NCI-H524 (cell line): ENCODE results near the gene RASEF.

ENCODE experiments used
- DNase-seq, 2 experiments: peaks; one replicate each; lab custom pipeline; 2025; lab: John Stamatoyannopoulos, UW

The RASEF gene

DNA sequence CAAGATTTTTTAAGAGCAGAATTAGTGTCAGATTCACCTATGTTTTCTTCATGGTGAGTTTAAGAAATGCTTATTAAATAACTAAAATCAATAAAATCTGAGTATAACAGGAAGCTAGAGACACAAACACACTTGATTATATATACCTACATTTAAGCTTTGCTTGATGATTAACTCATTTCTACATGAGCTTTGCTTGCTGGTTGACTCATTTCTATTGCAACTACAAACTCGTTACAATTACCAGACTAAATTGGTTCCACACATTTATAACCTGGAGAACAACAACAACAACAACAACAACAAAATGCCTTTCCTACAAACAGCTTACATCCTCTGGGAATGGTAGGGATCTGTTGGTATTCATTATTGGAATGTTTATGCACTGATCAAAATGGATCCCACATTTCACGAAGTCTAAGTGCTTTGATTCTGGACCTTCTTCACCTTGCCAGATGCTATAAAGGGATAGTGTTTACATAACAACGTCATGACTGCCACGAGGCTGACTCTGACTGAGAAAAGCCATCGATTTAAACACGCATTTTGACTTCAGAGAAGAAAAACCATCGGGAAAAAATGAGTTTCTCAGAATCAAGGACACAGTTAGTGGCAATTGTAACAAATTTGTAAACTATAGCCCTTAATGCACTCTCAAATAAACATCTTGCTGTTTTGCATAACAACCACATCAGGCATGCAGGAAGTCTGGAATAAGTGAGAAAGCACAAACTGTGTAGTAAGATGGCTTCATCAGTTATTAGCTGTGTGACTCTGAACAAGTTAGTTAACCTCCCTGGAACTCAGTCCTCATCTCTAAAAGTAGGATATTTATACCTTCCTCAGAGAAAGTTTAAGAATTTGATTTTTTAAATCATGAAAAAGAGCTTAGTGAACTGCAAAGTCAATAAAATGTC lies 49.8 kb downstream of the RASEF start:
- no peak for DNase-seq

GRCh38 chr9:83012168-83012921 lies 50.6 kb downstream of the RASEF start:
- no peak for DNase-seq

DNA sequence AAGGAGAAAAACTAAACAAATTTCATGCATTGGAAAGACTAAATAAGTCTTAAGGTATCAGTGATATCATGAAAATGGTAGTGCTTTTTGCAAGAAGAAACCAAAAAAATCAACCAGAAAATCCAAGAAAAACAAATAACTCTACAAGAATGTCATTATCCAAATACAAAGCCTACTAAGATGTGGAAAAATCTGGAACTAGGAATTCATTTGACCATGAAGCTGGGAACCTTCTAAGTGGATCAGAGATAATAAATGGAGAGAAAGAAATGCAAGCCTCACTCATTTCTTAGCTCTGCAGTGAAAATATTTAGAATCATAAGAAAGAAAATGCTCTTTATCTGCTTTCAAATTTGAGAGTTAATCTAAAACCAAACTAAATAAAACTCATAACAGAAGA lies 51.3 kb downstream of the RASEF start:
- DNase-seq = no peak

DNA sequence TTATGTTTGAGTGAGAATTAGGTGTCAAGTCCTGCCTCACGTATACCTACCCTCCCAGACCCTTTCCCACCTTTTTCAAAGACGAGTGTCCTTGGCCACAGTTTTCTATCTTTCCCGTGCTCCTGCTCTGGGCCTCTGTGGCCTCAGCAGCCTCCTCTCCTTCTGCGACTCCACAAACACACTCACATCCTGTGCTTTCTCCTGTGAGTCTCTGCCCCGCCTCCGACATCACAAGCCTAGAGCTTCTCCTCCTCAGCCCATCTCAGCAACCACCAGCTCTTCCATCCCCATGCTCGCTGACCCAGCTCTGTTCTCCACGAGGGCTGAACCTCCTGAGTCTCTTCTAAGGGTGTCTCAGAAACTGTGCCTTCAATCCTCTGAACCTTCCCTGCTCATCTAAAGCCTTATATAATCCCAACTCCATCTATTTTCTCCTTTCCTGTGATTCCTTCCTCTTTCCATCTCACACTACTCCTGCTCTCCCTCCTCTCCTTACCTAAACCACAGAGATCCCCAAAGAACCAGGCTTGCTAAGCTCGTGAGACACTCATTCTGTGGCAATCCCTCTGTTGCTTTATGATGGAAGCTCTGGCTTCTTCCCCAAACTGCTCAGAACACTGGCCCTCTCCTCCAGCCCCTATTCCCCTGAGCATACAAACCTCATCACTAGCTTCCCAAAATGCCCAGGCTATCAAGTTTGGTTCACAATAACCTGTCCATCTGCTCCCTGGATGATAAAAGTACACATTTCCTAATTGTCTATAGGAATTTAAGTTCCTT lies 55.2 kb downstream of the RASEF start:
- DNase-seq = no peak

- DNase-seq = no peak
These were observed 56.6 kb downstream of the RASEF start for GRCh38 chr9:83006378-83006777.

- no peak for DNase-seq
These were observed 57.0 kb downstream of the RASEF start for GRCh38 chr9:83005963-83006362.

GRCh38 chr9:83005361-83005760 lies 57.6 kb downstream of the RASEF start:
- no peak for DNase-seq

DNA sequence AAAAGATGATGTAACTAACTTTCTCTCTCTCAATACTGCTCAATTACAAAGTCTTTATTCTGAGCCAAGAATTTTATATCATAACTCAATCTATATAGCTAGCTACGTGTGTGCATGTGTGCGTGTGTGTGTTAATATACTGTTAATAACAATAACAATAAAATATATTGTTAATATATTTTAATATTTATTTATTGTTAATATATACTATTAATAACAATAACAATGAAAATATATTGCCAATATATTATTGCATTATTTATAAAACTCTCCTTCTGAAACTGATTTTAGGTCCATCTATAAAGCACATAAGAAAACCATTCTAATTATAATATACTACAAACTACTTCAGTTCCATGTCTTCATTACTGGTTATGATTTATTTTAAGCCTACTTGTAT lies 60.6 kb downstream of the RASEF start:
- no peak for DNase-seq

DNA sequence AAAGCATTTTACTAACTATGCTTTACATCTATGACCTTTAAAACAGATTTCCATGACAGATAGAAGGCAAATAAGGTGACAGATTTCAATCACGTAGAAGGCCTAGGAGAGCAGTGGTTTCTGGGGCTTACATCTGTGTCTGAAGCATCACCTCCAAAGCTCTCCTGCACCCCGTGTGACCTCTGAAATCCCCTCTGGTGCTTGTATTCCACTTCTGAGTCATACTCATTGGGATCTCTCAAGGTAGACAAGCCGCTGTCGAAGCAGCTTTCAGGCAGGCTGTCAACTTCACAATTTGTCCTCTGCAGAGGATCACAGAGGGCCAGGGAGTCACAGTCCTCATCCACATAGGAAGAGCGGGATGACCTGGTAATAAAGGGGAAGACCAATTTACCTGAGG lies 62.2 kb downstream of the RASEF start:
- no peak for DNase-seq

GRCh38 chr9:82998409-82998808 lies 64.5 kb downstream of the RASEF start:
- no peak for DNase-seq

DNA sequence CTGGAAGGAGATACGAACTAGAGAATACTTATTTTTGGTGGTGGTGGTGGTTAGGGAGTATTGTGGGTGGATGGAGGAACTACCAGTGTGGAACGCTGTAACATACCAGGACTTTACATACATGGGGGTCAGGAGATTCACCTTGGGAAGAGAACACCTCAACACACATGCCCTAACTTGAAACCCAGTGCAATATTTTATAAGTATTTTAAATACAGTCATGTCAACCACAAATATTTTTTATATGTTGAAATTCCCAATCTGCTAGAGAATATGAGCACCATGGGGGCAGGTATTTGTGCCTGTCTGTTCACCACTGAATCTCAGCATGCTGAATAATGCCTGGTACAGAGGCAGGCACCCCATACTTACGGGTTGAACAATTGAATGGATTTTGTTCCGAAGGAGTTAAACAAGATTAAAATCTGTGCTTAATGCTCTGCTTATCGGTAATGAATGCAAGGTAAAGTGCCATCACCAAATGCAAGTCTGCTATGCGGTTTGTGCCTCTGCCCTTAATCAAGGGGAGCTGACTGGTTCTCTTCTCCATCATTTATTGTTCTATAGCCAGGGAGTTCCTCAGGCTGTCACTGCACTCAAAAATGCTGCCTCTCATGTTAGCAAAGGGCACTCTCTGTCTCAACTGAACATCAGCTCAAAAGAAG lies 65.3 kb downstream of the RASEF start:
- no peak for DNase-seq

GRCh38 chr9:82996941-82997340 lies 66.0 kb downstream of the RASEF start:
- no peak for DNase-seq

- no peak for DNase-seq
These were observed 68.9 kb downstream of the RASEF start for GRCh38 chr9:82993856-82994605.

DNA sequence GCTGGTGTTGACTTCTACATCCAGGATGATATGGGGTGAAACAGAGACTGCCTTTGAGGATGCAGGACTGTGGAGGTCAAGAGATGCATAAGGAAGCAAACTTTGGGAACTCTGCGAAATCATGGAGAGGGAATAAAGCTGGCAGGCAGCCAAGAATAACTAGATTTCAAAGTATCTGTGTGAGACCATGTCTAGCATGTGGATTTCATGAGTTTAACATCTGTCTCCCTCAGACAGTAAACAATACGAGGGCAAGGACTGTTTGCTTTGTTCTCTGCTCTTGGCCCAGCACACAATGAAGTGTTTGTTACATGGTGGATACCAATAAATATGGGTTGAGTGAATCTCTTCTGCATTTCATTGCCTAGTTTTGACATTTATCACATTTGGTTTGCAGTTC lies 71.3 kb downstream of the RASEF start:
- peak in 1 of 2 experiments; percentile 8 for DNase-seq

DNA sequence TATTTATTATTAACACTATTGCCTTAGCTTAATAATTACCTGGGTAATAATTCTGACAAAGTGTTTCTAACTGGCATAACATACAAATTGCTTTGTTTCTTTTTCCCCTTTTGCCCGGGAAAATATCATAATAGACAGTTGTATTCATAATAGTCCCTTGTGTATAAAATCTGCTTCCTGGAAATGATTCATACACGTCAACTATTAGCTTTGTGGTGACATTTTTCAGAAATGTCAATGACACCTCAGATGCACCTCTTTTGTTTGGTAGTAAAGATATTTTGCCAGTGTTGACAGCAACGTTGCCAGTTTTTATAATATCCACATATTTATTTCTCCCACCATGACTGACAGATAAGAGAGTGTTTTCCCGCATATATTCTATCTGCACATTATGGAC lies 73.0 kb downstream of the RASEF start:
- DNase-seq = no peak

GRCh38 chr9:82988488-82988887 lies 74.5 kb downstream of the RASEF start:
- no peak for DNase-seq

- DNase-seq = peak; percentile 1 to 32
These were observed 75.4 kb downstream of the RASEF start for GRCh38 chr9:82987370-82988189.

- DNase-seq = no peak
These were observed 81.4 kb downstream of the RASEF start for GRCh38 chr9:82981552-82981951.

DNA sequence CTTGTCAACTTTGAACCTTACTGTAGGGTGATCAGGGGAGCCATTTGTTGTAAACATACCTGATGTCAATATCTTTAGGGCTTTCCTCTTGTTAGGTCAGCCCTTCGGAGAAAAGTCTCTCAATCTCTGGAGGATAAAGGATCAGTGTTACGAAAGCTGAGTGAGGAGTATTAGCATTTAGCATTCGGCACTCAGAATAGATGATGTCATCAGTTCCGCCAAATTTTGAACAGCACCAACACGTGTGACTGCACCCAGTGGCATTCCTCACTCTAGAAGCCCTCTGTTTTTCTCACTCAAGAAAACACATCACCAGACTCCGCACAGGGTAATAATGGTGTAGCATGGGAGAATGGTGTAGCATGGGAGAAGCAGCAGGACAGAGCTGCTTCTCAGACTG lies 87.8 kb downstream of the RASEF start:
- no peak for DNase-seq

GRCh38 chr9:82972446-82972845 lies 90.5 kb downstream of the RASEF start:
- DNase-seq = no peak
